Upper lobe of left lung (tissue), 4 donors: ENCODE results near the gene VOPP1.

ENCODE experiments used
- EP300 ChIP-seq, 4 donors: sonication (generic); formaldehyde crosslinking; IDR thresholded peaks; one replicate each; pipeline ENCODE4 v1.5.1; 2017; ENCODE audit warnings: antibody characterized with exemption in 4 of 4, control low read depth in 2 of 4
- POLR2A ChIP-seq, 4 donors: fragments of 450-650 bp; IDR thresholded peaks; one replicate each; pipeline ENCODE4 v1.5.1; 2016 to 2017; ENCODE audit warnings: antibody characterized with exemption in 4 of 4, mild to moderate bottlenecking in 2 of 4
- POLR2AphosphoS5 ChIP-seq, 2 donors: sonication (generic); formaldehyde crosslinking; IDR thresholded peaks; one replicate each; pipeline ENCODE4 v1.5.1; 2017; ENCODE audit warnings: antibody characterized with exemption in 2 of 2
- TF ChIP-seq, protein P1 (sequence below), 6 experiments: fragments of 450-650 bp in 4 of 6; fragments of 200-600 bp in 2 of 6; sonication (generic) in 2 of 6; IDR thresholded peaks; one replicate each; pipeline ENCODE4 v1.5.1; 2016 to 2019; ENCODE audit warnings: antibody characterized with exemption in 6 of 6

DNA sequence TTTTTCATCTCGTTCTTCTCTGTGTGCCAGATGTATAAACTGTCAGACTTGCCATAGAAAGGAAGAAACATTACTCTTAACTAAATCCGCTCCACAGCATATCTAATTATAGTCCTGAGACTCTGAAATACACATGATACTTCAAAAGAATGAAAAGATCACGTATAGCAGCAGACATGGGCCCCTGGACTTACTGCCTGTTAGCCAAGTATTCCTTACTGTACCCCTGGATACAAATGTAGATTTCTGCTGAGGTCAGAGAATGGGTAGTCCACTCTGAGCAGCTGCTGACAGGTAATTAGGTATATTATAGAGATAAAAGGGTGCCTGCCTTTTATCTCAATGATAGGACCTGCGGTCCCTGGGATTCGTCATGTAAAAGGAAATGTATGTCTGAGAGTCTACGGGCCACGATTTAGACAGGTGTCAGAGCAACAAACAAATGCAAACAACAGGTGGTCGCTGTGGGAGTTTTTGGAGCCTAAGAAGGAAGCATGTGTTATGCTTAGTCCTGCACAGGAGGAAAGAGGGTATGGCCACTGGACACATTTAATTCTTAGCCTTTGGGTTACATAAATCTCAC is 69.4 kb downstream of the VOPP1 start:
- TF ChIP-seq, protein P1, sequence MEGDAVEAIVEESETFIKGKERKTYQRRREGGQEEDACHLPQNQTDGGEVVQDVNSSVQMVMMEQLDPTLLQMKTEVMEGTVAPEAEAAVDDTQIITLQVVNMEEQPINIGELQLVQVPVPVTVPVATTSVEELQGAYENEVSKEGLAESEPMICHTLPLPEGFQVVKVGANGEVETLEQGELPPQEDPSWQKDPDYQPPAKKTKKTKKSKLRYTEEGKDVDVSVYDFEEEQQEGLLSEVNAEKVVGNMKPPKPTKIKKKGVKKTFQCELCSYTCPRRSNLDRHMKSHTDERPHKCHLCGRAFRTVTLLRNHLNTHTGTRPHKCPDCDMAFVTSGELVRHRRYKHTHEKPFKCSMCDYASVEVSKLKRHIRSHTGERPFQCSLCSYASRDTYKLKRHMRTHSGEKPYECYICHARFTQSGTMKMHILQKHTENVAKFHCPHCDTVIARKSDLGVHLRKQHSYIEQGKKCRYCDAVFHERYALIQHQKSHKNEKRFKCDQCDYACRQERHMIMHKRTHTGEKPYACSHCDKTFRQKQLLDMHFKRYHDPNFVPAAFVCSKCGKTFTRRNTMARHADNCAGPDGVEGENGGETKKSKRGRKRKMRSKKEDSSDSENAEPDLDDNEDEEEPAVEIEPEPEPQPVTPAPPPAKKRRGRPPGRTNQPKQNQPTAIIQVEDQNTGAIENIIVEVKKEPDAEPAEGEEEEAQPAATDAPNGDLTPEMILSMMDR (IDR thresholded peaks at IDR 0.05), result no peak
- TF ChIP-seq POLR2A (IDR thresholded peaks at IDR 0.05), result no peak
- no peak for TF ChIP-seq POLR2AphosphoS5 (IDR thresholded peaks at IDR 0.05)
- no peak for TF ChIP-seq EP300 (IDR thresholded peaks at IDR 0.05)
